ENCODE measurements around the gene HIF1A.

HIF1A gene

DNA sequence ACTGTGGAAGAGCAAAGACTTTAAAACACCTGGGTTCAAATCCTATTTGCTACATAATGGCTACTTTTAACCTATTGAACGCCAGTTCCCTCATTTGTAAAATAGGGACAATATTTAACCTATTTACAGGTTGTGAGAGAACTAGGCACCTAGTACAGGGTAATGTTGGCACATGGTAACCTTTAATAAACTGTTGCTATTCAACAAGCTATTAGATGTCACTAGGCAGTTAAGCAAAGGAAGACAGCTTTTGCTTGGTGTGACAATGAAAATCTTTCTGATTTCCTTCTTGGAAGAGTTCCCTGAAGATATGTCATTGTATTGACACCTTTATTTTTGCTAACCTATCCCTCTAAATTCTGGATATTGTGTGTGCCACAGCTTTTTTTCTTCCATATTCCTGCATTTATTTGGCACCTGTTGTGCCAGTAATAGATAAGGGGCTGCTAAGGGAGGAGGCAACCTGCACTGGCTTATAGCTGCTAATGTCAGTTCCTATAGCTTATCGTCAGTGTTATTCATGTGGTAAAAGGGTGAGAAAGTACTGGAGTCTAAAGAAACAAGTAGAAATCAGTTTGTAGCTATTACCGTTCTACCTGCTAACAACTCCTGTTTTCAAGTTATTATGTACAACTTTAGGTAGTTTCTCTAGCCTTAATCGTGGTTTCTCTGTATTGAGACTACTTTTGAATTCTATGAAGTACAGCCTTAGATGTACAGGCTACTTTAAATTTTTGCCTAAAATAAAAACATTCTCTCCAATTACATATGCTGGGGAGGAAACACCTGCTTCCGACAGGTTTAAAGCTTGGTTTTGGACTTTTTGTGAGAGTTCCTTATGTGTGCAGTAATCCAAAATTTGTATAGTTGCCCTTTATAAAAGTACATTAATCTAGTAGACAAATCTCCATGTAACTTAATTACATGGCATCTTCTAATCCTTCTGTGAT lies 24.3 kb downstream of the HIF1A start:
- Histone ChIP-seq H3K27ac (peak overlapping the region; percentile 38), H3K9me3 (no peaks in the 10 kb centered on the region), H3K4me1 (ENCODE audit: control insufficient read depth in 1 of 2, insufficient read depth in 1 of 2, low read depth in 1 of 2, low read length in 1 of 2) (peaks cover 36 to 53% of the 10 kb centered on the region in 2 experiments), H3K4me3 (ENCODE audit: low read depth in 1 of 2, low read length in 1 of 2) (no peak overlapping the region), H3K36me3 (peaks cover 29% of the 10 kb centered on the region), H3K27me3 (no peaks in the 10 kb centered on the region)
- TF ChIP-seq, protein P1, sequence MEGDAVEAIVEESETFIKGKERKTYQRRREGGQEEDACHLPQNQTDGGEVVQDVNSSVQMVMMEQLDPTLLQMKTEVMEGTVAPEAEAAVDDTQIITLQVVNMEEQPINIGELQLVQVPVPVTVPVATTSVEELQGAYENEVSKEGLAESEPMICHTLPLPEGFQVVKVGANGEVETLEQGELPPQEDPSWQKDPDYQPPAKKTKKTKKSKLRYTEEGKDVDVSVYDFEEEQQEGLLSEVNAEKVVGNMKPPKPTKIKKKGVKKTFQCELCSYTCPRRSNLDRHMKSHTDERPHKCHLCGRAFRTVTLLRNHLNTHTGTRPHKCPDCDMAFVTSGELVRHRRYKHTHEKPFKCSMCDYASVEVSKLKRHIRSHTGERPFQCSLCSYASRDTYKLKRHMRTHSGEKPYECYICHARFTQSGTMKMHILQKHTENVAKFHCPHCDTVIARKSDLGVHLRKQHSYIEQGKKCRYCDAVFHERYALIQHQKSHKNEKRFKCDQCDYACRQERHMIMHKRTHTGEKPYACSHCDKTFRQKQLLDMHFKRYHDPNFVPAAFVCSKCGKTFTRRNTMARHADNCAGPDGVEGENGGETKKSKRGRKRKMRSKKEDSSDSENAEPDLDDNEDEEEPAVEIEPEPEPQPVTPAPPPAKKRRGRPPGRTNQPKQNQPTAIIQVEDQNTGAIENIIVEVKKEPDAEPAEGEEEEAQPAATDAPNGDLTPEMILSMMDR (IDR thresholded peaks at IDR 0.05): no peak

DNA sequence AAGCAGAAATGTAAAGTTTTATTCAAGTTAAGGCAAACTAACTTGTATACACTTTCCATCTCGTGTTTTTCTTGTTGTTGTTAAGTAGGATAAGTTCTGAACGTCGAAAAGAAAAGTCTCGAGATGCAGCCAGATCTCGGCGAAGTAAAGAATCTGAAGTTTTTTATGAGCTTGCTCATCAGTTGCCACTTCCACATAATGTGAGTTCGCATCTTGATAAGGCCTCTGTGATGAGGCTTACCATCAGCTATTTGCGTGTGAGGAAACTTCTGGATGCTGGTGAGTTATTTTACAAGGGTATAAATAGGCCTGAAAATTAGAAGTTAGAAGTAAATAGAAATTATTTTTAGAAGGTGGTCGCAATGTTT lies 25.0 kb downstream of the HIF1A start:
- Histone ChIP-seq H3K9me3 (no peaks in the 10 kb centered on the region), H3K27ac (peak overlapping the region; percentile 38), H3K36me3 (peaks cover 35% of the 10 kb centered on the region), H3K27me3 (no peaks in the 10 kb centered on the region), H3K4me3 (ENCODE audit: low read depth in 1 of 2, low read length in 1 of 2) (no peak overlapping the region), H3K4me1 (ENCODE audit: control insufficient read depth in 1 of 2, insufficient read depth in 1 of 2, low read depth in 1 of 2, low read length in 1 of 2) (peaks cover 32 to 46% of the 10 kb centered on the region in 2 experiments)
- TF ChIP-seq, protein P1 (IDR thresholded peaks at IDR 0.05): no peak

DNA sequence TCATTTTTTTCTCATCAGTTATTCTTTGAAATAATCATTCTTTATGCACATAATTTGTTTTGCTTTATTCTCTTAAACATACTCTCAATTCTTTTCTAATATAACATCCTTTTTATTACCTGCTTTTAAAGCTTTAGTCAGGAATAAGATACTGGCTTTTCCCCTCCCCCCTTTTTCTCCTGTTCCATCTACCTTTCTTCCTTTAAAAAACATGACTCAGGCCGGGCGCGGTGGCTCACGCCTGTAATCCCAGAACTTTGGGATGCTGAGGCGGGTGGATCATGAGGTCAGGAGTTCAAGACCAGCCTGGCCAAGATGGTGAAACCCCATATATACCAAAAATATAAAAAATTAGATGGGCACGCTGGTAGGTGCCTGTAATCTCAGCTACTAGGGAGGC lies 25.4 kb downstream of the HIF1A start:
- peaks cover 40% of the 10 kb centered on the region for H3K36me3 ChIP-seq
- no peak overlapping the region for H3K4me3 ChIP-seq (ENCODE audit: low read depth in 1 of 2, low read length in 1 of 2)
- no peaks in the 10 kb centered on the region for H3K9me3 ChIP-seq
- H3K27me3 ChIP-seq: no peaks in the 10 kb centered on the region
- peaks cover 27 to 41% of the 10 kb centered on the region in 2 experiments for H3K4me1 ChIP-seq (ENCODE audit: control insufficient read depth in 1 of 2, insufficient read depth in 1 of 2, low read depth in 1 of 2, low read length in 1 of 2)
- no peak overlapping the region for H3K27ac ChIP-seq
- TF ChIP-seq, protein P1 (IDR thresholded peaks at IDR 0.05): no peak

DNA sequence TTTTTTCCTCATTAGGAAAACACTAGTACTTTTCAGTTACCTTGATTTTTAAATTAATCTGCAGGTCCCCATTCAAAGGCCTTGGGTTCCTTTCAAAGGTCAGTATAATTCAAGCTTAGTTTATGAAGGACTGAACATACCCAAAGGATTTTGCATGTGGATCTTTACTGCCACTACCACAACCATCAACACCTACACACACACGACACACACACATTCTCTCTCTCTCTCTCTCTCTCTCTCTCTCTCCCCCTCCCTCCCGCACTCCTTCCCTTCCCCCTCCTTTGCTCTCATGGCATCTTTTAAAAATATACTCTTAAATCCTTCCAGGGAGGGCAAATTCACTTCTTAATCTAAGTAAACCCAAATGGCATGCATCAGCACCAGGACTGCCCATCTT lies 28.8 kb downstream of the HIF1A start:
- TF ChIP-seq, protein P1 (IDR thresholded peaks at IDR 0.05): no peak
- Histone ChIP-seq H3K27ac (peak overlapping the region; percentile 4), H3K4me3 (ENCODE audit: low read depth in 1 of 2, low read length in 1 of 2) (no peak overlapping the region), H3K36me3 (peaks cover 72% of the 10 kb centered on the region), H3K4me1 (ENCODE audit: control insufficient read depth in 1 of 2, insufficient read depth in 1 of 2, low read depth in 1 of 2, low read length in 1 of 2) (peaks cover 14 to 15% of the 10 kb centered on the region in 2 experiments), H3K9me3 (no peaks in the 10 kb centered on the region), H3K27me3 (no peaks in the 10 kb centered on the region)

DNA sequence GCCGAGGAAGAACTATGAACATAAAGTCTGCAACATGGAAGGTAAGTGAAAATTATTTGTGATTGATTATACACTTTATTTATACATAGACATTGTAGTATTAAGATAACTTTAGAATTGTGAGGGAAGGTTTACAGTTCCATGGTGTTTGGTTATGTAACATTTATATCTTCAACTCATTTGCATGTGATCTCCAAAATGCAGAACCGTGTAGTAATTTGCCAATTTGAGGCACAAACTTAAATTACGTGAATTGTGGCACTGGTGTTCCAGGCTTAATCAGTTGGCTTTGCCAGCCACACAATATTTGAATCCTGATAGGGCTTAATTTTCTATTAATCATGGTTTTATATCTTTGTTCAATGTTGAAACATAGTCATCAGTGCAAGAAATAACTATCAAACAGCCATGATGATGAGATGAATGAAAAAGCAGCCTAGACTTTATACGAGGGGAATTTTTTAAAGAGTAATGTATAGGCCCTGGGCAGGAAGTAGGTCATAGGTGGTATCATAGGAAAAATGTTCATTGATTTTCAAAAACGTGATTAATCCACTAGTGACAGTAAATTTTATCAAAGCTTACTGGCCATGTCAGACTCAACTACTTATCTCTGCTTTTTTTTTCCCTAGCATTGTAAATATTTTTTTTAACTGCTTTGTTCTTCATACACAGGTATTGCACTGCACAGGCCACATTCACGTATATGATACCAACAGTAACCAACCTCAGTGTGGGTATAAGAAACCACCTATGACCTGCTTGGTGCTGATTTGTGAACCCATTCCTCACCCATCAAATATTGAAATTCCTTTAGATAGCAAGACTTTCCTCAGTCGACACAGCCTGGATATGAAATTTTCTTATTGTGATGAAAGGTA lies 31.7 kb downstream of the HIF1A start:
- TF ChIP-seq, protein P1 (IDR thresholded peaks at IDR 0.05): no peak
- Histone ChIP-seq H3K9me3 (no peaks in the 10 kb centered on the region), H3K4me3 (ENCODE audit: low read depth in 1 of 2, low read length in 1 of 2) (no peak overlapping the region), H3K27me3 (no peaks in the 10 kb centered on the region), H3K27ac (peak overlapping the region; percentile 21), H3K36me3 (peaks cover 92% of the 10 kb centered on the region), H3K4me1 (ENCODE audit: control insufficient read depth in 1 of 2, insufficient read depth in 1 of 2, low read depth in 1 of 2, low read length in 1 of 2) (no peaks in the 10 kb centered on the region)
